ENCODE data around the gene LHFPL6.

DNA sequence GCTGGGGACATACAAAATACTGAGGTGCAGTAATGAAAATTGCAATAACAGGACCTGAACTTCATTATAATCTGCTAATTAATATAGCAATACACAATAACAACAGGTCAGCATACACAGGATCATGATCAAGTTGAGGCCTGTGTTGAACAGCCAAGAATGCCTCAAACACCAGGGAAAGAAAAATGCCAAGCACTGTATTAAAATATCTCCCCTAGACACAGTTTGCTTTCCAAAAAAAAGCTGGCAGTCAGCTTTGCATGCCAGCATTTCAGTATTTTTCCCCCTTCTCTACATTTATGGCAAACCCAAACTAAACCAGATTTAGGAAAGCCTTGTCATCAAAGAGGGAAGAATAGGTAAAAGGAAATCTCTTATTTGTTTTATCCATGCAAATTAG is 226.9 kb downstream of the LHFPL6 start:
- TF ChIP-seq, protein P1, sequence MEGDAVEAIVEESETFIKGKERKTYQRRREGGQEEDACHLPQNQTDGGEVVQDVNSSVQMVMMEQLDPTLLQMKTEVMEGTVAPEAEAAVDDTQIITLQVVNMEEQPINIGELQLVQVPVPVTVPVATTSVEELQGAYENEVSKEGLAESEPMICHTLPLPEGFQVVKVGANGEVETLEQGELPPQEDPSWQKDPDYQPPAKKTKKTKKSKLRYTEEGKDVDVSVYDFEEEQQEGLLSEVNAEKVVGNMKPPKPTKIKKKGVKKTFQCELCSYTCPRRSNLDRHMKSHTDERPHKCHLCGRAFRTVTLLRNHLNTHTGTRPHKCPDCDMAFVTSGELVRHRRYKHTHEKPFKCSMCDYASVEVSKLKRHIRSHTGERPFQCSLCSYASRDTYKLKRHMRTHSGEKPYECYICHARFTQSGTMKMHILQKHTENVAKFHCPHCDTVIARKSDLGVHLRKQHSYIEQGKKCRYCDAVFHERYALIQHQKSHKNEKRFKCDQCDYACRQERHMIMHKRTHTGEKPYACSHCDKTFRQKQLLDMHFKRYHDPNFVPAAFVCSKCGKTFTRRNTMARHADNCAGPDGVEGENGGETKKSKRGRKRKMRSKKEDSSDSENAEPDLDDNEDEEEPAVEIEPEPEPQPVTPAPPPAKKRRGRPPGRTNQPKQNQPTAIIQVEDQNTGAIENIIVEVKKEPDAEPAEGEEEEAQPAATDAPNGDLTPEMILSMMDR (IDR thresholded peaks at IDR 0.05; ENCODE audit: low read length), result no peak
- TF ChIP-seq EZH2phosphoT487 (IDR thresholded peaks at IDR 0.05; ENCODE audit: low read length), result no peak

Measured in MM.1S (cell line).